ENCODE data around the gene TCP11.

TCP11 gene

GRCh38 chr6:35090734-35091133 lies 50.4 kb downstream of the TCP11 start:
- H3K4me3 ChIP-seq (ENCODE audit: low read length) = no peak overlapping the region
- peaks cover 21% of the 10 kb centered on the region for H3K36me3 ChIP-seq (ENCODE audit: insufficient read depth, low read length)
- H3K4me2 ChIP-seq (ENCODE audit: low read length) = no peak overlapping the region
- H3K9me3 ChIP-seq (replicated peaks; ENCODE audit: low read length) = no peaks in the 10 kb centered on the region
- H3K9ac ChIP-seq (ENCODE audit: low read depth, low read length) = no peak overlapping the region
- H3K27me3 ChIP-seq (ENCODE audit: control insufficient read depth, insufficient read depth, low read length) = no peaks in the 10 kb centered on the region
- H3K4me1 ChIP-seq (ENCODE audit: control insufficient read depth, insufficient read depth, low read length) = peaks cover 17% of the 10 kb centered on the region

- Histone ChIP-seq H3K9me3 (replicated peaks; ENCODE audit: low read length) (no peaks in the 10 kb centered on the region), H3K36me3 (ENCODE audit: insufficient read depth, low read length) (peaks cover 21% of the 10 kb centered on the region), H3K4me1 (ENCODE audit: control insufficient read depth, insufficient read depth, low read length) (peaks cover 12% of the 10 kb centered on the region), H3K9ac (ENCODE audit: low read depth, low read length) (no peak overlapping the region), H3K4me3 (ENCODE audit: low read length) (no peak overlapping the region), H3K4me2 (ENCODE audit: low read length) (no peak overlapping the region), H3K27me3 (ENCODE audit: control insufficient read depth, insufficient read depth, low read length) (no peaks in the 10 kb centered on the region)
These were observed 51.1 kb downstream of the TCP11 start for GRCh38 chr6:35089935-35090505.

- peaks cover 12% of the 10 kb centered on the region for H3K4me1 ChIP-seq (ENCODE audit: control insufficient read depth, insufficient read depth, low read length)
- H3K9me3 ChIP-seq (replicated peaks; ENCODE audit: low read length) = no peaks in the 10 kb centered on the region
These were observed 51.8 kb downstream of the TCP11 start for GRCh38 chr6:35089216-35089934.

GRCh38 chr6:35088281-35089215 lies 52.6 kb downstream of the TCP11 start:
- no peaks in the 10 kb centered on the region for H3K9me3 ChIP-seq (replicated peaks; ENCODE audit: low read length)
- no peak overlapping the region for H3K4me3 ChIP-seq (ENCODE audit: low read length)
- no peak overlapping the region for H3K9ac ChIP-seq (ENCODE audit: low read depth, low read length)
- no peaks in the 10 kb centered on the region for H3K27me3 ChIP-seq (ENCODE audit: control insufficient read depth, insufficient read depth, low read length)
- peaks cover 21% of the 10 kb centered on the region for H3K36me3 ChIP-seq (ENCODE audit: insufficient read depth, low read length)
- H3K4me1 ChIP-seq (ENCODE audit: control insufficient read depth, insufficient read depth, low read length) = peaks cover 12% of the 10 kb centered on the region
- H3K4me2 ChIP-seq (ENCODE audit: low read length) = no peak overlapping the region

More at GRCh38 chr6:35089216-35089934, 51.8 kb downstream of the TCP11 start:
- Histone ChIP-seq H3K4me2 (ENCODE audit: low read length) (no peak overlapping the region), H3K4me3 (ENCODE audit: low read length) (no peak overlapping the region), H3K27me3 (ENCODE audit: control insufficient read depth, insufficient read depth, low read length) (no peaks in the 10 kb centered on the region), H3K9ac (ENCODE audit: low read depth, low read length) (no peak overlapping the region), H3K36me3 (ENCODE audit: insufficient read depth, low read length) (peaks cover 21% of the 10 kb centered on the region)

DNA sequence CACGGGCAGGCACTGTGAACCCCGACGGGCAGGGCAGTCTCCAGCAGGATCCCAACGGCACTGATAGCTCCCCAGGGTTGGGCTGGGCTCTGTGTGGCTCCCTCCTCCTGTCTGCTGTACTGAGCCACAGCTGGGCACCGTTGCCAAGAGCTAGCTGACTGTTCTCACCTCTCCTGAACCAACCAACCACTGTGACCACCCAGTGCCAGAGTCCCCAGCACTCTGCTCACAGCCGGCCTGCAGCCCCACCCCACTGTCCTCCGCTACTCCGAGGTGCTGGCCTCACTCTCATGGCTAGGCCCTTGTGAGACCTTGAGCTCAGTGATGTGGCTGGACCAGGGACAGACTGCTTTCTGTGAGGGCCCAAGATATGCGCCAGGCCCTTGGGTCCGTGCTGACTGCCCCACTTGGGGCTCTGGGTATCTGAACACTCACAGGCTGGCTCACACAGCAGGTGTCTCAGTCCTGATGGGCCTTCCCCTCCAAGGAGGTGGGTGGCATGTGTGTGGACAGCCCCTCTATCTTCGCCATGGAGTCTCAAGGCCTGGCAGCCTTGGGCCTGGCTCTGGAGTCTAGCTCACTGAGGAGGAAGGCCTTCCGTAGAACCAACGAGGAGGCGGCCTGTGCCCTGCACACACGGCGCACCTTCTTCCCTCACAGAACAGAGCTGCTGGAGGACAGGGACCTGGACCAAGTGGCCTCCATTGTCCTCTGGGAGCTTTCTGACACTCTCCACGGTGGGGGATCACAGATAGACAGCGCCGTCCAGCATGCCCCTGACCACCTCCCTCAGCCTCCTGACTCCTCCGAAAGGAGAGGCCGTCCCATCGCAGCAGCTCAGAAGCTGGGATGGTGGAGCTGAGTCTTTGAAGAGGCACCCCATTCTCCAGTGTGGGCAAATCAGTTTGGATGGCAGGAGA lies 53.5 kb downstream of the TCP11 start:
- Histone ChIP-seq H3K9me3 (replicated peaks; ENCODE audit: low read length) (no peaks in the 10 kb centered on the region), H3K27me3 (ENCODE audit: control insufficient read depth, insufficient read depth, low read length) (no peaks in the 10 kb centered on the region), H3K9ac (ENCODE audit: low read depth, low read length) (no peak overlapping the region), H3K4me2 (ENCODE audit: low read length) (no peak overlapping the region), H3K4me1 (ENCODE audit: control insufficient read depth, insufficient read depth, low read length) (peaks cover 7% of the 10 kb centered on the region), H3K4me3 (ENCODE audit: low read length) (no peak overlapping the region), H3K36me3 (ENCODE audit: insufficient read depth, low read length) (peaks cover 27% of the 10 kb centered on the region)

GRCh38 chr6:35086636-35087360 lies 54.3 kb downstream of the TCP11 start:
- Histone ChIP-seq H3K27me3 (ENCODE audit: control insufficient read depth, insufficient read depth, low read length) (no peaks in the 10 kb centered on the region), H3K4me3 (ENCODE audit: low read length) (no peak overlapping the region), H3K4me1 (ENCODE audit: control insufficient read depth, insufficient read depth, low read length) (no peaks in the 10 kb centered on the region), H3K9ac (ENCODE audit: low read depth, low read length) (no peak overlapping the region), H3K9me3 (replicated peaks; ENCODE audit: low read length) (no peaks in the 10 kb centered on the region), H3K4me2 (ENCODE audit: low read length) (no peak overlapping the region), H3K36me3 (ENCODE audit: insufficient read depth, low read length) (peaks cover 27% of the 10 kb centered on the region)

DNA sequence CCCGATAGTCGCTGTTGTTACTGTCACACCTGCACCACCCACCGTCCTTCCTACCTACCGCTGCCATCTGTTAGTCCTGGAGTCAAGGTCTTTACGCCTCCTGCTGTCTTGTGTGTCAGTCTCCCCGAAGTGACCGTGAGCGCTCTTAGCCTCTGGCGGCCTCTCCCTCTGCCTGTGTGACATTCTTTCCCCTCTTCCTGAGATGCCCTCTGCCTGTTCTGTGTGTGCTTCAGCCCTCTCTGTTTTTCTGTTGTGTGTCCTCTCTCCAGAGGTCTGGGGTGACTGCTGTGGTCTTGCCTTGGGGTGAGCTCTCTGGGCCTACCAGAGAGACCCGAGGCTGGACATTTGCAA lies 54.9 kb downstream of the TCP11 start:
- Histone ChIP-seq H3K4me2 (ENCODE audit: low read length) (no peak overlapping the region), H3K4me3 (ENCODE audit: low read length) (no peak overlapping the region), H3K27me3 (ENCODE audit: control insufficient read depth, insufficient read depth, low read length) (no peaks in the 10 kb centered on the region), H3K4me1 (ENCODE audit: control insufficient read depth, insufficient read depth, low read length) (no peaks in the 10 kb centered on the region), H3K9me3 (replicated peaks; ENCODE audit: low read length) (no peaks in the 10 kb centered on the region), H3K36me3 (ENCODE audit: insufficient read depth, low read length) (peaks cover 27% of the 10 kb centered on the region), H3K9ac (ENCODE audit: low read depth, low read length) (no peak overlapping the region)

GRCh38 chr6:35085359-35086281 lies 55.5 kb downstream of the TCP11 start:
- Histone ChIP-seq H3K36me3 (ENCODE audit: insufficient read depth, low read length) (peaks cover 27% of the 10 kb centered on the region), H3K9me3 (replicated peaks; ENCODE audit: low read length) (no peaks in the 10 kb centered on the region), H3K4me1 (ENCODE audit: control insufficient read depth, insufficient read depth, low read length) (no peaks in the 10 kb centered on the region), H3K9ac (ENCODE audit: low read depth, low read length) (no peak overlapping the region), H3K4me2 (ENCODE audit: low read length) (no peak overlapping the region), H3K27me3 (ENCODE audit: control insufficient read depth, insufficient read depth, low read length) (no peaks in the 10 kb centered on the region), H3K4me3 (ENCODE audit: low read length) (no peak overlapping the region)

DNA sequence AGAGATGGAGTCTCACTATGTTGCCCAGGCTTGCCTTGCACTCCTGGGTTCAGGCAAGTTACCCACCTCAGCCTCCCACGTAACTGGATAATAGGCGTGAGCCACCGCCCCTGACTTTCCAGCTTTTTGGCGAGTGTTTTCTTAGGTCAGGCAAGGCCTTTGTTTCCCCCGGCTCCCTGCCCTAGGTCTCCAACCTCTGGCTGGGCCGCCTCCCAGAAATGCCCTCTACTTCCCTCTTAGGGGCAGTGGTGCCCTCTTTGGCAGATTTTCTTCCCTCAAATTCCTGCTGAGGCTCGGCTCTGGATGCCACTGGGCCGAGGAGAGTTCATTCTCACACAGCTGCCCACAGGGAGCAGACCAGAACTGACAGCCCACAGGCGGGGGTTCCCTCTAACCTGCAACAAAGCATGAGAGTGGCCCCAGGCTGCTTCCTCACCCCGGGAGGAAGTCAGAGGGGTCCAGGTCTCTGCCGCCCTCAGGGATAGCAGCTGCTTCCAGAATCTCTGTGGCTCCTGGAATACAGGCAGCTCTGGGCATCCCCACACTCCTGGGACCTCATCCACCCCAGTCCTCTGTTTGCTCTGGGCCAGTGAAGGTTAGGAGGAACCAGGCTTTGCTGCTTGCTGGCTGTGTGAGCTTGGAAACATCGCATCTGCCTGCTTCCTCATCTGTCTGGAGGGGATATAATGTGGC lies 56.5 kb downstream of the TCP11 start:
- Histone ChIP-seq H3K4me1 (ENCODE audit: control insufficient read depth, insufficient read depth, low read length) (no peaks in the 10 kb centered on the region), H3K9ac (ENCODE audit: low read depth, low read length) (no peak overlapping the region), H3K4me3 (ENCODE audit: low read length) (no peak overlapping the region), H3K4me2 (ENCODE audit: low read length) (no peak overlapping the region), H3K9me3 (replicated peaks; ENCODE audit: low read length) (no peaks in the 10 kb centered on the region), H3K27me3 (ENCODE audit: control insufficient read depth, insufficient read depth, low read length) (no peaks in the 10 kb centered on the region), H3K36me3 (ENCODE audit: insufficient read depth, low read length) (peaks cover 27% of the 10 kb centered on the region)

All from skeletal muscle satellite cell (primary cell).